NCI-H1930 (cell line): ENCODE results near the gene SMAD3.

Experiments
- DNase-seq, 2 experiments: peaks; one replicate each; lab custom pipeline; 2025; lab: John Stamatoyannopoulos, UW

SMAD3 gene

DNA sequence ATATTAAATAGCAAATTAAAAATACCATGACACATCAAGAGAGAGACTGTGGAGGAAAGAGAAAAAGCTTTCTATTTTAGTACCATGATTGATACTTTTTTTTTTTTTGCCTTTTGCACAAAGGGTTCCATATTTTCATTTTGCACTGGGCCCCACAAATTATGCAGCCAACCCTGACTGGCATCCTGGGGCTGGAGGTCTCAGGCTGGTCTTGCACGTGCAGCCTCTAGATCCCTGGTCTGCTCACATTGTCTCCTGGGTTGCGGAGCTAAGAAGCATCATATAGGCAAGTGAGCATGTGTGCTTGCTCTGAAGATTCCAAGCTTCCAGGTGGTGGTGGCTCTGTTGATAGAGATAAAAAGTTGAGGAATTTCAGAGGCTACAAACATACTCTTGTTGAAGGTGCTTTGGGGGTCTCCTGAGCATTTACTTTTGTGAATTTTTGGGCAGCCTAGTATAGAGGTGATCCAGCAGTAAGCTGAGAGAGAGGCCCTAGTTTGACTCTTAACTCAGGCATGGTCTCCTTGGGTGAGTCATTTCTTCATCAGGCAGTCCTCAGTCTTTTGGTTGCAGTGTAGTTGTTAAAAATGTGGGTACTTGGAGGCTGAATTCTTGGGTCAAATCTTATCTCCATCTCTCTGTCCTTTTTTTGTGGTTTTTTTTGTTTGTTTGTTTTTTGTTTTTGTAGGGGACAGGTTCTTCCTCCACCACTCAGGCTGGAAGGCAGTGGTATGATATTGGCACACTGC lies 31.3 kb downstream of the SMAD3 start:
- DNase-seq: no peak

DNA sequence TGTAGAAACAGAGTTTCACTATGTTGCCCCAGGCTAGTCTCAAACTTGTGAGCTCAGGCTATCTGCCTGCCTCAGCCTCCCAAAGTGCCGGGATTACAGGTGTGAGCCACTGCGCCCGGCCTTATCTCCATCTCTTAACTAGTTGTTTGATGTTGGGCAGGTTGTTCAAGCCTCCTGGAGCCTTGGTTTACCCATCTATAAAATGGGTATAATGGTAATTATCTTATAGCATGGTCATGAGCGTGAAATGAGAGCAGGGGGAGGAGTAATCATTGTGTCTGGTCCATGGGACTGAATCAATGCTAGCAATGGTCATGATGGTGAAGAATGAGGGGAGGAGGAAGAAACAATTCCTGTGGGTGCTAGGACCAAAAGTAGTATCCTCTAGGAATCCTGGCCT lies 32.0 kb downstream of the SMAD3 start:
- no peak for DNase-seq

DNA sequence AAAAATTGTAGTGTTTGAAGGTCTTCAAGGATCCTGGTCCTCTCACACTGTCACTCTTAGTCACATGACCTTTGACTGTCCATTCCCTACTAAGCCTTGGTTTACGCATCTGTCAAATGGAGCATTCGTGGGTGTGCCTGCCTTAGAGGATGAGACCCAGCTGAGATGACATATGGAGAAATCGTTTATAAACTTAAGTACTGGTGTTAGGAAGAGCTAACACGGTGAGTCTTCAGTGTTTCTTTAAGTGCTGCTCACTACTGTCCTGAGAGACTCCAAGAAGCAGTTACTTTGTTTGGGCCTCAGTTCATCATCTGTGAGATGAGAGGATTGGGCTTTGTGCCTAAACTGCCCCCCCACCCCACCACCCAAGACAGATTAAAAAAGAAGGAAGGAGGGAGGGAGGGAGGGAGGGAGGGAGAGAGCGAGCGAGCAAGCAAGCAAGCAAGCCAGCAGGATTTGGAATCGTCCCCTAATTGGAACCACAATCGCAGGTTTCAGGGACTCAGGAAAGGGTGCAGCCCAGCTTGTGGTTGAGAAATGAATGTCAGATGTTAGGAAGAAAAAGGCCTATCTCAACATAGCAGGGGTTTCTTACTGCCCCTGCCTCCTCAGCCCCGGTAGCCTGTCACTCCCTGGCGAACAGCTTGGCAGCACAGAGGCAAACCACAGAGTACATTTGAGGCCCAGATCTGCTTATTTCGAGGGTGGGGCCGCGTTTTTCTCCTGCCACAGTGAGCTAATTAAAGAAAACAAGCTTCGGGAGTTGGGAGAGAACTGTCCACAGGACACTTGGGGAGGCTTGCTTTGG lies 32.7 kb downstream of the SMAD3 start:
- DNase-seq: no peak

DNA sequence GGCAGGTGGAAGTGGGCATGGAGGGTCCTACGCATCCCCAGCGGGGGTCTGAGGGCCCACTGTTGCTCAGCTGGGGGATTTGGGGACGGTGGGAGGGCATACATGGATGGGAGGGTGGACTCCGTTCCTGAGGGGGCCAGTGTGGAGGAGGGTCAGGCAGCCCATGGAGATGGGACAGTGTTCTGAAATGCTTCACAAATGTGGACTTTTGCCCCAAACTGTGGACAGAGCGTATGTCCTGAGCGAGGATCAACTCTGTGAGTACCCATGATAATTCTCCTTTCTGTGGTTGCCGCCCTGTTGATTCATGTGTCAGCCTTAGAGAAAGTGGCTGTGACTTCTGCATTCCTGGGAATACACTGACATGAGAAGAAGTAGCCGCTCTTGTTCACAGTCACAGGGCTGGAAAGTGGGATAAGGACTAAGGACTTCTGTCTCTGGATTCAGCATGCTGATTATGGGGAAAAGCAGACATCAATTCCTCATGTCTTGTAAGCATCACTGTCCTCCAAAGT lies 33.4 kb downstream of the SMAD3 start:
- no peak for DNase-seq

DNA sequence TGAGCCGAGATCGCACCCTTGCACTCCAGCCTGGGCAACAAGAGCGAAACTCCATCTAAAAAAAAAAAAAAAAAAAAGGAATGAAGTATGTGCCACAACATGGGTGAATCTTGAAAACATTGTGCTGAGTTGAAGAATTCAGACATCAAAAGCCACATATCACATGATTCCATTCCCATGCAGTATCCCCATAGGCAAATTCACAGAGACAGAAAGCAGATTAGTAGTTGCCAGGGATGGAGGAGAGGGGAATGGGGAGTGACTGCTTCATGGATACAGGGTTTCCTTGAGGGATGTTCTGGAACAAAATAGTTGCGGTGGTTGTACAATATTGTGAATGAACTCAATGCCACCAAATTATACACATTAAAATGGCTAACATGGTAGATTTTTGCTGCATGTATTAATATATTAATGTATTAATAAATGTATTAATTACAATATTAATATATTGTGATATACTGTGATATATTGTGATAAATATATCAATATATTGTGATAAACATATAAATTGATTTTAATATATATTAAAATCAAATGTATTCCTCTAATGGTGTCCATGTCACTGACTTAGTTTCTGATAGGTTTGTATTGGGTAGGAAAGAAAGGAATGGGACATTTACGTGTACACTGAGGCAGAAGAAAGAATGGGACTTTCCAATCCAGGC lies 34.9 kb downstream of the SMAD3 start:
- DNase-seq: no peak

DNA sequence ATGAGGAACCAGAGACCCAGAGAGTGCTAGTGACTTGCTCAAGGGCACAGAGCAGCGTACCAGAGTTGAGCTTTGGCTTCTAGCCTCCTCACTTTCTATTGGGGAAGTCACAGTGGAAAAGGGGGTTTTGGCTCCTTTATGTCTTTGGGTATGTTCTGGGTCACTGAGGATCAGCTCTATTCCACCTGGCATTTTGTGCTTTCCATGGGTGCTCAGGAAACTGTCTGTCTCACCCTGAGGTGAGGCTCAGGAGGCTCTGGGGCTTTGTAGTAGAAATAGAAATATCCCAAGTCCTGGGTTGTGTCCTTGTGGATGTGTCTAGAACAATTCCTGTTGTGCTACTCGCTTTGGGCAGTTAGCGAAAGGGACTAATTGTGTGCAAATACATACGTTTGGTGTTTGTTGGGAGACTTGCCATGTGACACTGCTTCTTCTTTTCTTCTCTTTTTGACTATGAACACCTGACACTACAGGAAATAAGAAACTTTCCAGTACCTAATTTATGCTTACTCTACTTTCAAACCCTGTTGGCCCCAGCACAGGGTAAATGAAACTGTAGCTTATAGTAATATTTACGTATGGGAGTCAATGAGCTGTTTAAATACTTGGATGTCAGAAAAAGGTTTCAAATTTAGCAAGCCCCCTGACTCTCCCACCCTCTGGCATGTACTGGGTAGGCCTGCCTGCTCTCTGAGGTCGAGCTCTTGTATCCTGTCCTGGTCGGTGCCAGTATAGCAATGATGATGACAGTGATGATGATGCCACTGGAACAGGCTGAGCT lies 35.6 kb downstream of the SMAD3 start:
- no peak for DNase-seq

DNA sequence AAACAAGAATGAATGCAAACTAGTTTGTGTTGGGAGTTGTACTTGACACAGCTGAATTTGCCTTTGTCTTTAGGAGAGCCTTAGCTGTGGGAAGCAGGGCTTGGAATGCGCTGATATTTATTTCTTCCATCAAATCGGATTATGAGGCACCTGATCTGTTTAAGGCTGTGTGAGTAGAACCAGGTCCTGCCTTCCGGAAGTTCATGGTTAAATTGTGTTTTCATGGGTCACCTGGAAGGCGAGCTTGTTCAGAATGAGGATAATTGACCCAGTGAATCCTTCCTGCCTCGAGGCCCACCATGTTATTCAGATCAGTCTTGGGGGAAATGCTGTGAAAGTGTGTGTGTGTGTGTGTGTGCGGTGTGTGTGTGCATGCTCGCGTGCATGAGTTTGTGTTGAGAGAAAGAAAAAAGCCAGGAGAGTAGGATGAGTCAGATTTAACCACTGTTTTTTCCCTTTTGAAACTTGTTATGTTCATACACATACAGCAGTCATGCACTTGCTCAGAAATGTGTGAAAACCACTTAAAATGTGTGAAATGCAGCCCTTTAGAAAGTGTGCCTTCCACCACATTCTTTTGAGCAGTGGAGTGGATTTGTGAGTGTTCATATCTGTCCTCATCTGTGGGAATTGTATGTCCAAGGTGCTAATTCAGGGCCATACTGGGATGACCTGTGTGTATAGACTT lies 36.7 kb downstream of the SMAD3 start:
- no peak for DNase-seq

DNA sequence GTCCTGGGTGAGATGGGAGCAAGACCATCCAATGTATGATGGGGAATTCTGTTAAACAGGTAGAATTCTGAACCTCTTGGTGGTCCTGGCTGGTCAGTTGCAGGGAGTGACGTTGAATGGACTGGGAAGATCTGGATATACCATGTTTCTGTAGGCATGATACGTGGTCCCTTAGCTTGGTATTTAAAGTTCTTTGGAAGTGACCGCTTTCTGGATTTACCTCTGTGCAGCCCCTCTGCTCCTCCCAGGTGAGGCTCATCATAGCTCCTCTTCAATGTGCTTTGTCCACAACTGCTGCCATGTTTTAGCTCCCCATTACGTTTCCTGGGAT lies 37.2 kb downstream of the SMAD3 start:
- DNase-seq: no peak

DNA sequence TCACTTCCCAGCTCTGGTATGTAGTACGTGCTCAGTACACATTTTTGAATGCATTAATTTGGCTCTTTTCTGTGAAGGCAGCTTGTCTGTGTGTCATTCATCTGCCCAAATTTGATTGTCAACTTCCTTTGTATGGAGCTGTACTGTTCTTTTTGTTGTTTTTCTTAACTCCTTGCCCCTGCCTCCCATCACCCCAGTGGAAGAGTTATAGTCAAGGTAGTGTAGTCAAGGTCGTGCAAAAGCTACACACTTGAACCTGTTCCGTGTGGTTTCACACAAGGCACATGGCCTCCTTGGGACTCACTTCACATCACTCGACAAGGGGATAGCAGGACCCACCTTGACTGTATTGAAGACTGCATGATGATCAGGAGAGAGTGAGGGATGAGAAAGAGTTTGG lies 37.6 kb downstream of the SMAD3 start:
- no peak for DNase-seq

DNA sequence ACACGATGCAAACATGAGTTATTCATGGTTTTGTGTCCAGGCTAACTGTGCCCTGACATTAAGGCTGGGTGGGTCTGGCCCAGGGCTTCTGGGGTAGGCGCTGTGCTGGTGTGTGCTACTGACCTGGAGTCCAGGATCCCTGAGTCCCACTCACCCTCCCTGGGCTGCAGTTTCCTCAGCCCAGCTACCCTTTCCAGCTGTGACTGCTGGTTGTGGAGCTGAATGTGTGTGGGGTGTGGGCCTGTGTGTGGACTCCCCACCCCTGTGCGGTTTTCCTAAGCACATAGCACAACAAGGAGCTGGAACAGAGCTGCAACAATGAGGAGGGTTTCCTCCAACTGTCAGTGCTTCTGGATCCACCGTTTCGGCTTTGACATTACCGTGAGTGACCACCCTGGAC lies 38.0 kb downstream of the SMAD3 start:
- DNase-seq: no peak

DNA sequence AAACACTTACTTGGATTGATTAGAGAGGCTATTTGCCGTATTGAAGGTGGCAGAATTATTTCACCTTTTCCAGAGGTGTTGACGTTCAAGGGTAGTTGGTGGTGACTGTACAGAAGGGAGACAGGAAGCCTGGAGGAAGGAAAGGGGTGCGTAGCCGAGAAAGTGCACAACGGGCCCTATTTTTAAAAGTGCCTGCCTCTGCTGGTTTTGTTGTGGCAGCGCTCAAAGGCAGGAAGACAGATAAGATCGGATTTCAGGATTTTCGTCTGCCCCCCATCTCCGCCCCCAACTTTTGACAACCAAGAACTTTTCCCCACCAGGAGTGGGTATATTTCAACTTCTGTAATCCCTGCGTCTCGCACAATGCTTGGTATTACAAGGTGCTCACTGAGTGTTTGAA lies 38.5 kb downstream of the SMAD3 start:
- DNase-seq: no peak

DNA sequence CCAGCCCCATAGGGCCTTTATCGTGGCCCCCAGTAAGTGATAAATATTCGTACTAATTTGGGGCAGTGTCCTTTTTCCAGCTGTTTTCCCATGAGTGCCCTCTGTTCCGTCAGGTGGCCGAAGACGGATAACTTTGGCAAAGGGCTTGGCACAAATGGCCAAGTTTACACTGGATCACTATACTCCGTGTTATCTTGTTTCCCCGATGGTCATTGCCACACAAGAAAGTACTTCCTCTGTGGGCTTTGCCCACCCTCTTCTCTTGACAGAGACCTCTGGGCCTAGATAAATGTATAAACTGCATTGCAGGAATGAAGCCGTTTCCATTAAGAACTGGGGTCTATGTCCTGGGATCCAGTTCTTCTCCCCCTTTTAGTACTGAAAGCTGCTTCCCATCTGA lies 39.1 kb downstream of the SMAD3 start:
- no peak for DNase-seq

DNA sequence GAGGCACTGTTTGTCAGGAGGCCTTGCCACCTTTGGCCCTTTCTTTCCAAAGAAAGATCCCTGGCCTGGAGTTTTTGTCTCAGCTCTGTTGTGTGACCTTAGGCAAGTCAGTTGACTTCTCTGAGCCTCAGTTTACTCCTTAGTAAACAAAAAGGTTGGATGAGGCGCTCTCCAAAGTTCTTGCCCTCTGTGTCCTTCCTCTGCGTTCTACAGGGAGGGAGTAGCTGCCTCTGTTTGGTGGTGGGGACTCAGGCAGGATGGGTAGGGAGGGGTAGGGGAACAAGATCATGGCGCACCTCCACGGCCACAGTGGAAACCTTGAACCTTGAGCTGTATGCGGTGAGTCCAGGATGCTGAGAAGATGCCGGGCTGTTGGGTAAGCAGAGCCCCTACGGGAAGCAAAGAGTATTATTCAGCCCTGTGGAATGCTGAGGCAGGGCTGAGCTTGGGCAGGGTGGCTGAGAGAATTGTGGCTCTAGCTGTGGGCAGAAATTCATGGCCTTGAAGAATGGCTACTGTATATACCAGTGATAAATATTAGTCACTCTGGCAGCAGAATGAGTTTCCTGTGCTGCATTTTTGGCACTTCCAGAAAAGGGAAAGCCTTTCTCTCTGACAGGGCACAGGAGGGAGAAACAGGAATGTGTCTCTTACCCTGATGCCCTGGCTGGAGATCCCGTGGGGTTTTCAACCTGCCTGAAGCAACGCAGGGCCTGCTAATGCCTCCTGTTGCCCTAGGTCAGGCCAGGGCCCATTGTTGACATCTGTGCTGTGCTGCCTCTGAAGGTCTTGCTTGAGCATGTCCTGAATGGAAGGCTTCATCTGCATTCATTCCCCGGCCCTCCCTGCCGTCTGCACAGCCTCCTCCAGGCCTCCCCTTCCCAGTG lies 39.9 kb downstream of the SMAD3 start:
- DNase-seq: no peak

DNA sequence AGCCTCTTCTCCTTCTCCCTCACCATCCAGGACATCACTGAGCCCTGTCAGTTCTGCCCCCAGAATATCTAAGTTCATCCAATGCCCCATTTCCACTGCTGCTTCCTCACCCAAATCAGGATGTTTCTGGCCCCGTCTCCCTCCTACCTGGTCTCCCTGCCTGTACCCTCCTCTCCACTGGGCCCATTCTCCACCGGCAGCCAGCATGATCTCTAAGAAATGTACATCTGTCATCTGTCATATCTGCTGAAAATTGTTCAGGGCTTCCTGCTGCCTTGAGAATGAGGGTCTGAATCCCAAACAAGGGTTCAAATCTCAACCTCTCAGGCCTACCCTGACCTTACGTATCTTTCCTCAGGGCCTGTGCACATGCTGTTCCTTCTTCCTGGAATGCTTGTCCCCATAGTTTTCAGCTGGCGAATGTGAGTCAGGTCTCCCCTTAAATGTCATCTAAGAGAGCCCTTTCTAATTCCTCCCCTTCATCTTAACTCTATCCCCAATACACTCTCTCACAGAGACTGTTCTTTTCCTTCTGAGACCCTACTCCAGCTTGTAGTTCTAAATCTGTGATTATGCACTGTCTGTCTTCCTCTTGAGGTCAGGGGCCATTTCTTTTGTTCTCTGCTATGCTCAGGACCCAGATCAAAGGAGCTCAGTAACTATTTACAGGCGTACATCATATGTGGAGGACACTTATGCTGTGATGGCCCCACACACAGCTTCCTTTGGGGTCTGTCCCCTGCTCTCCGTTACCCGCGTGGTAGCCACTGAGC lies 40.8 kb downstream of the SMAD3 start:
- DNase-seq: no peak

DNA sequence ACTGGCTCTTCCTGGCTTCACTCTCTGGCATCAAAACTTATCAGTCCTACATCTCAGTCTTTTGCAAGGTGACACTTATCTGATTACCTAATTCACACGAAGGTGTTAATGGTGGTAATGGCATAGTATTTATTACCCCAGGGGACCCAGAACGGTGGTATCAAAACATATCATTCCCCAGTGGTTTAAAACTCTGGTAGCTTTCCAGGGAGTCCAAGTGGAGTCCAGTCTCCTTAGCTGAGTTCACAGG lies 41.3 kb downstream of the SMAD3 start:
- no peak for DNase-seq

DNA sequence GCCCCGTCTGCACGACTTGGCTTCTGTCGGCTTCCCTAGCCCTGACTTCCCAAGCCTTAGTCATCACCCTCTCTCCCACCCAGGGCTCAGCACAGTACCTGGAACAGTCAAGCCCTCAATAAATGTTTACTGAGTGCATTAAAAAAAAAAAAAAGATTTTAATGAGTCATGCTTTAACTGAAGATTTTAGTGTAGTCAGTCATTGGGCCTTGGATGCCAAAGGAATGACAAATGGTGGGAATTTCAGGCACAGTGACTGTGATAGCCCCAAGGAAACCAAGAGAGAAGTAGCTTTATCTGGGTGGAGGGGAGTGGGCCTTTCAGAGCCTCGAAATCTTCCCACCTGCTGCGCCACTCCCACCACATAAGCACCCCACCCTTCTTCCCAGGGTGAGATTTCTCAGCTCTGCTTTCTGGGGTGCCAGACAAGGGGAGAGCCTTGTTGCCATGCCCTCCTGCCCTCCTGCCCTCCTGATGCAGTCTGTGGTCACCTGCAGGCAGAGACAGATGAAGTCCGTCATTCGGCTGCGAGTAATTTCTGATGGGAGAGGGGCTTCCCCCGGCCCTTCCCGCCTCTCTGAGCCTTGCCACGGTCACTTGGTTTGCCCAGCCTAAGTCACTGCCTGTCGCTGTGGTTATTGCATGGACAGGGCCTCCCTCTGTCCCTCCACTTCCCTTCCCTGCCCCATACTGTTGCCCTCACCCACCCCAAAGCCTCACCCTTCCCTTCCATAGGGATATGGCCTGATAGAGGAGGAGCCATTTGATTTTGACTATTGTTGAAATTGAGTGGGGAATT lies 41.8 kb downstream of the SMAD3 start:
- no peak for DNase-seq

DNA sequence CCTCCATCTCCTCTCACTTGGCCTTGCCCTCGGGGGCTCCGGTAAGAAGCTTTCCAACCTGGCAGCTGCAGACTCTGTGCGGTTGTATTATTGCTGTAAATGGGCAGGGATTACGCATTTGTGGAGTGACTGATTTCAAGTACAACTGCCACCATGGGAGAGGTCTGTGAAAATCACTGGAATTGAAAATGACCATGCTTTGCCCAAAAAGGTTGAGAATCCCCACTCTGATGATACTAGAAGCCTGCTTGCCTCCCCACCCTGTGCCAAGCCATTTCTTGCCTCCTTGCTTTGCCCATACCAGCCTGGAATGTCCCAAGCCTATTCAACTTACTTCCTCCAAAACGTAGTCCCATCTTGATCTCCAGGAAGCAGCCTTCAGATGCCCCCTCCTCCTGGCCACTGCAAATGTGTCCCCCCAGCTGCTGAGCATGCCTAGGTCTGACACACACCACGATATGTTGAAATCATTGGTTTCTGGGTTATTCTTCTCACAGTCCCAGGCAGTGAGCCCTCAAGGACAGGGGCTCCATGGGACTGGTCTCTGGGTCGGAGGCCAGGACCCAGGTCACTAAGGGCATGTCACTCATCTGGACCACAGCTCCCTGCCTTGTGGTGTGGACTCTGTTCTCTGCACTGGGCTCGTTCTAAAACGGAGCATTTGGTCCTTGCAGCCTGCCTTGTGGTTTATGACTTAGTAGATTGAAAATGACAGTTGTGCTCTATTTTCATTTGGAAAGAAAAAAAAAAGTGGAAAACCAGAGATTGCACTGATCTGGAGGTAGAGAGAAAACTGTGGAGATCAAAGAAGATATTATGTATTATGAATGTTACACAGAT lies 42.9 kb downstream of the SMAD3 start:
- DNase-seq: no peak
